ENCODE results near the gene STC2. TPM values are rescaled to one million over a fixed set of nuclear protein-coding genes. Genes with fewer than 3 reads are reported as not detected.
A peak's percentile ranks its signal among the peaks of the same experiment; 100 is the strongest.

Gene STC2
- total RNA-seq, 1 experiment from 2014 or later, result 224 TPM

GRCh38 chr5:173296737-173297676 is 31.2 kb downstream of the STC2 start:
- Mint-ChIP-seq H3K27me3 (ENCODE audit: insufficient read depth, unreplicated experiment) (no peaks in the 10 kb centered on the region), H3K9me3 (ENCODE audit: unreplicated experiment) (no peaks in the 10 kb centered on the region), H3K27ac (ENCODE audit: unreplicated experiment) (no peak overlapping the region), H3K4me1 (ENCODE audit: low read depth, unreplicated experiment) (peaks cover 30% of the 10 kb centered on the region), H3K4me3 (ENCODE audit: unreplicated experiment) (no peak overlapping the region), H3K36me3 (ENCODE audit: insufficient read depth, unreplicated experiment) (peaks cover 5% of the 10 kb centered on the region)
- intact Hi-C loops (cut with micrococcal nuclease; ENCODE audit: unreplicated experiment), result no loop called here
- H3K27me3 ChIP-seq (replicated peaks; ENCODE audit: control insufficient read depth, insufficient read depth, low read length), result no peaks in the 10 kb centered on the region; the same call in 1 of the 2 replicates
- no peak for TF ChIP-seq CTCF (IDR thresholded peaks at IDR 0.05; ENCODE audit: insufficient read depth in 1 of 2, low read depth in 1 of 2, low read length in 1 of 2, severe bottlenecking in 1 of 2, unreplicated experiment in 1 of 2)
- H3K9me3 ChIP-seq, result no peaks in the 10 kb centered on the region
- ChIA-PET POLR2A (interaction anchor here (1.2 kb wide), 1 partner anchor 31 kb away, joined by 8 read pairs; the partner anchor contains the start of gene STC2), CTCF (interaction anchor here (2.3 kb wide), 1 partner anchor 35 kb away, joined by 8 read pairs; no protein-coding TSS in a partner anchor)
- BruUV-seq (replicated peaks), result no TSS peak
- H3K4me3 ChIP-seq (ENCODE audit: low read depth, low read length), result no peak overlapping the region
- peaks cover 52% of the 10 kb centered on the region for H3K4me1 ChIP-seq
- no peaks in the 10 kb centered on the region for H3K36me3 ChIP-seq (ENCODE audit: control insufficient read depth, insufficient read depth, low read length)
- DNase-seq, result peak; percentile 53 to 62

DNA sequence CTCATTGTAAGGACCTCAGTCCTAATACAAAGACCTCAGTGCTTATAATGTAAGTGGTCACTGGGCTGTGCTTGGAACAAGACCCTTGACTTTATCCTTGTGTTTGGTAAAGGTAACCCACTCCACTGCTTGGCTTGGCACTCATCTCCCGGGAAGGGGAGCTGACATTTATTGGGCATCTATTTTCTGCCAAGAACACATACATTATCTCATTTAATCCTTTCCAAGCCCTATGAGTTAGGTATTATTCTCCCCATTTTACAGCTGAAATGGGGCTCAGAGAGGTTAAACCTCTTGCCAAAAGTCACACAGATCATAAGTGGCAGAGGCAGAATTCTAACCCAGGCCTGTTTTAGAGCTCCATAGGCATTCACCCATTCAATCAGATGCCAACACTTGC is 32.4 kb downstream of the STC2 start:
- peaks cover 5% of the 10 kb centered on the region for H3K36me3 Mint-ChIP-seq (ENCODE audit: insufficient read depth, unreplicated experiment)

More for the DNA sequence above, 32.4 kb downstream of the STC2 start:
- Mint-ChIP-seq H3K4me1 (ENCODE audit: low read depth, unreplicated experiment) (peaks cover 28% of the 10 kb centered on the region), H3K9me3 (ENCODE audit: unreplicated experiment) (no peaks in the 10 kb centered on the region), H3K27me3 (ENCODE audit: insufficient read depth, unreplicated experiment) (no peaks in the 10 kb centered on the region), H3K4me3 (ENCODE audit: unreplicated experiment) (no peak overlapping the region), H3K27ac (ENCODE audit: unreplicated experiment) (no peak overlapping the region)
- intact Hi-C loops (cut with micrococcal nuclease; ENCODE audit: unreplicated experiment), result loop anchor here (2.0 kb wide), 1 partner anchor 689 kb away; no protein-coding TSS in a partner anchor
- Histone ChIP-seq H3K36me3 (ENCODE audit: control insufficient read depth, insufficient read depth, low read length) (no peaks in the 10 kb centered on the region), H3K4me1 (peaks cover 46% of the 10 kb centered on the region), H3K9me3 (no peaks in the 10 kb centered on the region), H3K27me3 (replicated peaks; ENCODE audit: control insufficient read depth, insufficient read depth, low read length) (no peaks in the 10 kb centered on the region; the same call in 1 of the 2 replicates), H3K4me3 (ENCODE audit: low read depth, low read length) (no peak overlapping the region)
- DNase-seq, result no peak
- ChIA-PET CTCF (interaction anchor here (0.7 to 2.3 kb wide), 4 partner anchors 10 to 277 kb away, joined by 3 to 8 read pairs (median 3); no protein-coding TSS in a partner anchor), POLR2A (interaction anchor here (1.2 kb wide), 1 partner anchor 32 kb away, joined by 8 read pairs; the partner anchor contains the start of gene STC2)
- BruUV-seq (replicated peaks), result no TSS peak
- TF ChIP-seq CTCF (IDR thresholded peaks at IDR 0.05; ENCODE audit: insufficient read depth in 1 of 2, low read depth in 1 of 2, low read length in 1 of 2, severe bottlenecking in 1 of 2, unreplicated experiment in 1 of 2), result no peak

All from Caco-2 (cell line).